NCI-H526 (cell line): ENCODE measurements around the gene MRGPRD.

Experiments
- DNase-seq, 2 experiments: peaks; one replicate each; lab custom pipeline; 2025; lab: John Stamatoyannopoulos, UW

Gene MRGPRD

GRCh38 chr11:68946416-68947090 lies 34.2 kb downstream of the MRGPRD start:
- DNase-seq: no peak

DNA sequence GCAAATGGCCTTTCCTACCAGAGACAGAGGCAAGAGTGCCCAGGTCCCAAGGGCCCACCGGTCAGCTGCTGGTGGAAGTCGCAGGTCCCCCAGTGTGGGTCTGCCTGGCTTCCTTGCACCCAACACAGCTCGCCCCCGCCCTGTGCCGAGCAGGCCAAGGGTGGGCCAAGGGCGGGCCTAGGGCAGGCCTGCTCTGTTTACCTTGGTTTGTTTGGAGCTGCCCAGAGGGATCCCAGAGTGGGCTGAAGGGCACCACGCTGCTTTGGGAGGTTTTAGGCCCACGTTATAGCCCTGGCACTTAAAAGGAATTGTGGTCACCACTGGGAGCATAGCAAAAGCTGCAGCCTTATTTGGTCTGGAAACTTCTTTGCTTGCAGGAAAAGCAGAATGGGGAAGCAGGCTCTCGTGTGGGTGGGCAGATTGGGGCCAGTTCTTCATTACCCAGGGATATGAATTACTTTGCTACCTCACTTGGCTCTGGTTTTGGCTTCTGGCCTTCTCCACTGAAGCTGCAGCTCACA lies 38.0 kb downstream of the MRGPRD start:
- DNase-seq: no peak

- no peak for DNase-seq
These were observed 38.6 kb downstream of the MRGPRD start for GRCh38 chr11:68942095-68942620.

DNA sequence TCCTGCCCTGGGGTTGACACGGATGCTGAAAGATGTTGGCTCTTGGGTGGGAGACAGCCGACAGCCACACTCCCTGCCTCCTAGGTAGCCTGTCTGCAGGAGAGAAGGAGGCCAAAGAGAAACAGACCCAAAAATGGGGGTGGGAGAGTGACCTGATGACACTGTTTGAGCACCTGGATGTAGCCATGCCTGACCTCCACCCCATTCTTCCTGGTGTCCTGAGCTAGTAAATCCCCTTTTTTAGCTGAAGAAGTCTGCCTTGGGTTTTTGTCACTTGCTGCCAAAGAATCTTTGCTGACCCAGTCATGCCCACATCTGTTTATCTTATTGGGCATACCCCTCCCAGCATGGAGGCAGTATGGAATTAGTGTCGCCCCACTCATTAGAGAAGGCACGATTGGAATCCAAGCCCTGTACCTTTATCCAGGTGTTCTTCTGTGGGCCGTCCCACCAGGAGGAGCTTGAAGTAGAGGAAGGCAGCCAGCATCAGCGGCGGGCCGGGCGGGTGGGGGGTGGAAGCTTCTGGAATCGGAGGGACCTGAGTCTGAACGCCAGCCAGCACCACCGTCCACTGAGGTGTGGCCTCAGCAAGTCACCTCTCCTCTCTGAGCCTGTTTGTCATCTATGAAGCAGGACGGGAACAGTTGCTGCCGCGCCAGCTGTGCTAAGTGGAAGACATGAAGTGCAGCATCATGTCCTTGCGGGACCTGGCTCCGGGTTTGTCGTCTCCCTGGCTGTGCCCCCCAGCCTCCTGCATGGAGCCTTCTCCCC lies 39.3 kb downstream of the MRGPRD start:
- DNase-seq: no peak

- DNase-seq: no peak
These were observed 40.0 kb downstream of the MRGPRD start for GRCh38 chr11:68940651-68941323.

DNA sequence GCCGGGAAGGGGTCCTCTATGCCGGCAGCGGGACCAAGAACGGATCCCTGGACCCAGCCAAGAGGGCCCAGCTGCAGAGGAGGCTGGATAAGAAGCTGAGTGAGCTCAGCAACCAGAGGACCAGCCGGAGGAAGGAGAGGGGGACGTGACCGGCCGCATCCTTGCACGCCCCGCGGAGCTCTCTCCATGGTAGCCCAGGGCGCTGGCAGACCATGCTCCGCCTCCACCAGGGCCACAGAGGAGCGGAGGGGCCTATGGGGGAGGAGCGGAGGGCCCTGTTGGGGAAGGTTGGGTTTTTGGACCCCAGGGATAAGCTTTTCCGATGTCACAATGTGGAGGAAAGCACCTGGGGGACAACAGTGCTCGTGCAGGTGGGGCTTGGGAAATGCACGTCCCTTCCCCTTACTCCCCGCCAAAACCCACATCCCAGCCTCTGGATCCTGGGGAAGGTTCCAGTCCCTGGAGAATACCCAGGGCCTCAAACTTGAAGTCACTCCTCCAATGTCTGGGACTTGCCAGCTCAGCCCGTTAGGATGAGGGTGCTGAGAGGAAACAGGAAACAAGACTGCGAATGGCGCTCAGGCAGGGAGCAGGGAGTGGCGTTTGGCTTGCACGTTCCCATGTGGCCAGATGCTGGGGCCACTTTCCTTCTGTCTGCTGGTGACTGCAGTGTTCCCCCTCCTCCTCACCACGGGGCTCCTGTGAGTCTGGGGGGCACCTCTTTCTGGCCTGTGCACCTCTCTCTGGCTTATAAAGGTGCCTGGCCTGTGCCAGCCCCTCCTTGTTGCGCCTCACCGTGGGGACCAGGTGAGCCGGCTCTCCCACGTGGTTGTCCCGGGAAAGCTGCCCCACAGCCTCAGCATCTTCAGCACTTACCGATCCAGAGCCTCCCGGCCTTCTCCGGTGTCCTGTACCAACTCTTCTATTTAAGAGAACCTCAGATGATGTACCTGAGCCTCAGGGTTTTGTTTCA lies 40.9 kb downstream of the MRGPRD start:
- no peak for DNase-seq

DNA sequence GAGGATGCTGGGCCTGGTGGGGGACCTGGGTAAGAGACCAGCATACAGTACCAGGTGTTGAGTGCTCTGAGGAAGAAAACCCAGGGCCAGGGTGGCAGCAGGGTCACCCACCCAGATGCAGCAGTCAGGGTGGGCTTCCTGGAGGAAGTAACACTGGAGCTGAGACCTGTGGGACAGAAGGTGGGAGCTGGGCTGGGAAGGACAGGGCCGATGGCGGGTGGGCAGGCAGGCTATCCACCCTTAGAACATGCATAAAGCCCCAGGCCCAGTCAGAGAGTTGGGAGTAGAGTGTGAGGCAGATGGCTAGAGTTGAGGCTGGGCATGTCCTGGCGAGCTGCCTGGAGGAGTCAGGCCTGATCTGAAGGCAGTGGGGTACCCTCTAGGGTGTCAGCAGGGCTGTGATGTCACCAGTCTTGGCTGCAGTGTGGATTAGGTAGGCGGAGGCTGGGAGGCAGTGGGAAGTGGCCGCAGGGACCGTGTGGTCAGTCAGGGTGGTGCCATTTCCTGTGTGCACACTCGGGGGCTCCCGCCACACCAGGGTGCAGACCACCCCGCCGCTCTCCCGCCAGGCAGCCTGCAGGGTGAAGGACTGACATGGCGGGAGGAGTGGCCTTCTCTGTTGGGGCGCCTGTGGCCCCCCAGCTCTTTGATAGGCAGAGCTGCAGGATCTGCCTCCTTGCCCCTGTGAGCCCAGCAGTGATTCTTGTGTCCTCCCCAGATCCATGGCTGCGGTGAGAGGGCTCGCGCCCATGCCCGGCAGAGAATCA lies 41.8 kb downstream of the MRGPRD start:
- DNase-seq: no peak

DNA sequence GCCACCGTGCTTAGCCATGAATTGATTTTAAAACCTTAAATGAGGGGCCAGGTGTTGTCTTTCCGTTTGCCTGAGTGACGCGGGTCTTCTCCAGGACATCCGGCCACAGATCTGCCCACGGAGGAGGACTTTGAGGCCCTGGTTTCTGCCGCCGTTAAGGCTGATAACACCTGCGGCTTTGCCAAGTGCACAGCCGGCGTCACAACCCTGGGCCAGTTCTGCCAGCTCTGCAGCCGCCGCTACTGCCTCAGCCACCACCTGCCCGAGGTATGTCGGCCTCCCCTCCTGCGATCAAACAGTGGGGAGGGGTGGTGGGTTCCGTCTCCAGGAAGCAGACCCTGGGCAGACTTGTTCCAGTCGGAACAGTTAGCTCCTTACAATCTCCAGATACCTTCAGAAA lies 42.7 kb downstream of the MRGPRD start:
- no peak for DNase-seq

GRCh38 chr11:68936676-68937620 lies 43.8 kb downstream of the MRGPRD start:
- DNase-seq: no peak

DNA sequence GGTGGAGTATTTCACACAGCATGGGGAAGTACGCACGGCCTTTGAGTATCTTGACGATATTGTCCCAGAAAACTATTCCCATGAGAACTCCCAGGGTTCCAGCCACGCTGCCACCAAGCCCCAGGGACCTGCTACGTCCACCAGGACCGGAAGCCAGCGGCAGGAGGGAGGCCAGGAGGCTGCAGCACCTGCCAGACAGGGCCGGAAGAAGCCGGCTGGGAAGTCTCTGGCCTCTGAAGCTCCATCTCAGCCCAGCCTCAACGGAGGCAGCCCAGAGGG lies 44.5 kb downstream of the MRGPRD start:
- DNase-seq: no peak

DNA sequence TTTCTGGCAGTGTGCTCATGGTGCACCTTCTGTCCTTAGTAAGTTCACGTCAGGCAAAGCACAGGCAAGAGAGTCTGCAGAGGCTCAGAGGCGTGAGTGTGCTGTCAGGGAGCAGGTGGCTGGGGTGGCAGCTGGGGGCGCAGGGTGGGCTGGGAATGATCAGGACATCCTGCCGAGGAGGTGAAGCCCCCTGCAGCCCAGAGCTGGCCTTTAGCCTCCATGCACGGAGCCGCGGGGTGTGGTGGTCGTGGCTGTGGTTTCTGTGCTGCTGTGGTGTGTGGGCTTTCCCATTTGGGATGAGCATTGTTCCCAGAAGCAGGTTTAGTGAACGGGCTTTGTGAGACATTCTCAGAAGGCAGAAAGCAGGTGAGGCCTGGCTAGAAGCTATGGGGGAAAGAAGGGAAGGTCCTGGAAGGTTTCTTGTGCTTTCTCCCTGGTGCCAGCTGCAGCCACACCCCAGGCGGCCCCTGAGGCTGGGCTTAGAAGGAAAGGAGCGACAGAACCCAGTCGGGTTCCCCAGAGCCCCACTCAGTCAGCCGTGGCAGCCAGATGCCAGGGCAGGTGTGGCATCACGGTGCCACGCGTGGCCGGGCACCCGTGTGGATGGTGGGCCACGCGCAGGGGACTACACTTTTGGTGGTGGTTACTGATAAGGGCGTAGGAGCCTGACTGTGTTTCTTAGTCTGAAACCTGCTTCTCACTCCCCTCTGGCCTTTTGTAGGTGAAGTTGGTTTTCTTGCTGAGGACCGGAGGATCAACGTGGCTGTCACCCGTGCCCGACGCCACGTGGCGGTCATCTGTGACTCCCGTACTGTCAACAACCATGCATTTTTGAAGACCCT lies 45.0 kb downstream of the MRGPRD start:
- no peak for DNase-seq

DNA sequence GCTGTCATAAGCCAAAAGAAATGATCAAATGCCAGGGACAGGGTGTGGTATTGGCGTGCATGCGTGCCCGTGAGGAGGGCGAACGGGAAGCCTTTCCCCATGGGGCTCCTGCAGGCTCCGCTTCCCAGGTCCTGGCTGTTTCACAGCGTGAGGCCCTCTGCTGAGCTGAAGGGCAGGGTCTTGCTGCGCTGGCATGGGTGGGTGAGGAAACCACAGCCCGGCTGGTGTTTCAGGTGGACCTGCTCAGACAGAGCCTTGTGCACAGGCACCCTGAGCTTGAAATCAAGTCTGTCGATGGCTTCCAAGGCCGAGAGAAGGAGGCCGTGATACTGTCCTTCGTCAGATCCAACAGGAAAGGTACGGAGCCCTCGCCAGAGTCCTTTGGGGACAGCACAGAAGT lies 45.7 kb downstream of the MRGPRD start:
- no peak for DNase-seq

DNA sequence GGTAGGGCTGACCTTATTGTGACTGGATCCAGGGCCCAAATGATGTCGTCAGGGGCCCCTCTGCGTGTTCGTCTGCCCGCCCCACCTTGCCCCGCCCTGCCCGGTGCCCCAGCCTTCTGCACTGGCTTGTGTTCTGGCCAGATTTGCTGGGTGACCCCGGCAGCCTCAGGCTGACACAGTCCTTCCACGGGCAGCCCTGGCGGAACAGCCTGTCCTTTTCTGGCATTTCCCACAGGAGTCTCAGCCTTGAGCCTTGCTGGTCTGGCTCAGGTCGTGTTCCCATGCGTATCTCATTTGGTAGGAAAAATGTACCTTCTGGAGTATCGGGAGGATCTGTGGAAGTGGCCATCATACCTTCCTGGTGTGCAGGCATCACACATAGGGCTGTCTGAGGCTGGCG lies 46.1 kb downstream of the MRGPRD start:
- DNase-seq: no peak

DNA sequence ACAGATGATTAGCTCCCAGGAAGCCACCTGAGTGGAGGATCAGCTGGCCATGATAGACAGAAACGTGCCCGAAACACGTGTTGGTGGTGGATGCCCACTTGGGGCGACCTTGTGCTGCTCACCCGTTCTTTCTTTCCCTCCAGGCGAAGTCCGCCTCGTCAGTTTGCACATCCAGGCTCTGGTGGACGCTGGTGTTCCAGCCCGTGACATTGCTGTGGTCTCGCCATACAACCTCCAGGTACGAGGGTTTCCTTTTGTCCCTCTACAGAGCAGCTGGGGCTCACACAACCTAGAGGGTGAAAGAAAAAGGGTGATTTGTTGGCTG lies 46.5 kb downstream of the MRGPRD start:
- no peak for DNase-seq

DNA sequence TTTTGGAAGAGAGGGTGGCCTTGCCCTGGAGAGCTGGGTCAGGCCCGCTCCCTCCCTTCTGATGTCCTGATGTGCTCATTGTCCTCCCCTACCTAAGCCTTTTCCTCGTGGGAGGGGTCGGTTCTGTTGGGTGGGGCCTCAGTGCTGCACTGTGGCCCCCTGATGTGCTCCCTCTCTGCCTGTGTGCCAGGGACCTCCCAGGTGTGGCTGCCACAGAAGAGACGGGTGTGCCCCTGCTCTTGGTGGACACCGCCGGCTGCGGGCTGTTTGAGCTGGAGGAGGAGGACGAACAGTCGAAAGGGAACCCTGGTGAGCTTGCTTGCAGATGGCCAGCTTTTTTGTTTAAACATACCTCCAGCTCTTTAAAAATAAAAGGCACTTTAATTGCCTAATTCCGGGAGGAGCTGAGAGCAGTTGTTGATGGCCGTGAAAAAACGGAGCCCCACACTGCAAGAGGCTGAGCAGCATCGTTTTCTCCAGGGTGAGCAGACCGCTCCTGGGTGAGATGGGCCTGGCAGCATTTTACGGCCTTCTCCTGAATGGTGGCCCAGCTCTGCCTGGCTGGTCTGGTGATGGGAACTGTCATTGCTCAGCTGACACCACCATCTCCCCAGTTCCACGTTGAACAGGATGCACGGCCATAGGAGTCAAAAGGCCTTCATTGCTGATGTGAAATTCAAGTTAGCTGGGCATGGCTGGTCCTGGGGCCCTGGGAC lies 47.0 kb downstream of the MRGPRD start:
- no peak for DNase-seq

DNA sequence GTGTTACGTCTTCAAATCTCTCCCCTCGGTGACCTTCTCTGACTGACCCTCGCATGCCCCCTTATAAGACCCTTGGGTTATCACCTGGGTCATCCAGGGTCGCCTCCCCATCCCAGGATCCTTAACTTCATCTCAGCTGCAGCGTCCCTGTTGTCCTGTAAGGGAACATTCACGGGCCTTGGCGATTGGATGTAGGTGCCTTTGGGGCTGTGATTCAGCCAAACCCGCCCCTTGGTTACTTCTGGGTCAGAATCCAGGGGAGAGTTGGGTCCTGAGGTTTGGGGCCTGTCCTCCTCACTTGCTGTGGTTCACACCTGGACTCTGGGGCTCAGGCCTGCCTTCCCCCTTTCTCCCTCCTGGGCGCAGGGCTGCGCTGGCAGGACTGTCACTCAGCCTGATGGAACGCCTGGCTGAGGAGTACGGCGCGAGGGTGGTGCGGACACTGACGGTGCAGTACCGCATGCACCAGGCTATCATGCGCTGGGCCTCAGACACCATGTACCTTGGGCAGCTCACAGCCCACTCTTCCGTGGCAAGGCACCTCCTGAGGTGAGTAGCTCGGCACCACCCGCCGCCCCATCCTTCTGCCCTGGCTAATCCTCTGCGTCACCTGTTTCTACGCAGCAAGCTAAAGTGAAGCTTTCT lies 47.7 kb downstream of the MRGPRD start:
- no peak for DNase-seq

DNA sequence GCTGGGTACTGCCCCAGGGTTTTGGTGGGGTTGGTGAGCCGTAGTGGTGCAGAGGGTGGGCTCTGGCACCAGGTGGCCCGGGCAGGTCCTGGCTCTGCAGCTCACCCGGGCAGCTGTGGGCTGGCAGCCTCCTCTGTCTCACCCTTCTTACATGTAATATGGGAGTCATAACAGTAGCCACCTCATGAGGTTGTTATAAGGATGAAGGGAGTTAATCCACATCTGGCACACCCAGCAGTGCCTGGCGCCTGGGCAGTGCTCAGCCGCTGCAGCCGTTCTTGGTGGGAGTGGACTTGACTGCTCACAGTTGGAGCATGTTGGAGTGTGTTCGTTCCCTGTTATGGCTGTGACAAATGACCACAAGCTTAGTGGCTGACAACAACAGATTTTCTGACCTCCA lies 48.4 kb downstream of the MRGPRD start:
- no peak for DNase-seq

GRCh38 chr11:68931911-68932310 lies 48.9 kb downstream of the MRGPRD start:
- DNase-seq: no peak
